GM19455 (cell line): ENCODE data around the gene CAMKK1.
"Not testable (repeated sequence)": the region's sequence is repeated elsewhere in the genome, so short reads cannot be mapped to it uniquely, and the experiment has no call there.

Experiments
- ATAC-seq: cut with Tn5 transposase; IDR thresholded peaks from one replicate; pipeline ENCODE4 v1.9.1; 2021; ENCODE audit not compliant: unreplicated experiment

Gene CAMKK1

DNA sequence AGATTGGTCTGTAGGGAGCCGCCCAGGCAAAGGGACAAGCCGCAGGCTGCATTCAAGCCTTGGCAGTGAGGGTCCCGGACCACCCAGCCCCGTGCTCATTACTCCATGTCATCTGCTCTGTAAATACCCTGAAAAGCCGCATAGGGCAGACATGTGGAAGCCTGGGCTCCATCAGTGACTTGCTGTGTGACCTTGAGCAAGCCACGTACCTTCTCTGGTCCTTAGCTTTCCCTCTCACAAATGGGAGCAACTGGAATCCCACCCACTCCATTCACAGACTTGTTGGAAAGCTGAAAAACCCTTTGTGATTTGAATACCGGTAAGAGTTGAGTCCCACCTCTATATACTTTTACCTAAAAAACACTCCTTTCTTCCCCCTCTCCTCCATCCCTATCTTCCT, 11.9 kb downstream of the CAMKK1 start:
- ATAC-seq = no peak

DNA sequence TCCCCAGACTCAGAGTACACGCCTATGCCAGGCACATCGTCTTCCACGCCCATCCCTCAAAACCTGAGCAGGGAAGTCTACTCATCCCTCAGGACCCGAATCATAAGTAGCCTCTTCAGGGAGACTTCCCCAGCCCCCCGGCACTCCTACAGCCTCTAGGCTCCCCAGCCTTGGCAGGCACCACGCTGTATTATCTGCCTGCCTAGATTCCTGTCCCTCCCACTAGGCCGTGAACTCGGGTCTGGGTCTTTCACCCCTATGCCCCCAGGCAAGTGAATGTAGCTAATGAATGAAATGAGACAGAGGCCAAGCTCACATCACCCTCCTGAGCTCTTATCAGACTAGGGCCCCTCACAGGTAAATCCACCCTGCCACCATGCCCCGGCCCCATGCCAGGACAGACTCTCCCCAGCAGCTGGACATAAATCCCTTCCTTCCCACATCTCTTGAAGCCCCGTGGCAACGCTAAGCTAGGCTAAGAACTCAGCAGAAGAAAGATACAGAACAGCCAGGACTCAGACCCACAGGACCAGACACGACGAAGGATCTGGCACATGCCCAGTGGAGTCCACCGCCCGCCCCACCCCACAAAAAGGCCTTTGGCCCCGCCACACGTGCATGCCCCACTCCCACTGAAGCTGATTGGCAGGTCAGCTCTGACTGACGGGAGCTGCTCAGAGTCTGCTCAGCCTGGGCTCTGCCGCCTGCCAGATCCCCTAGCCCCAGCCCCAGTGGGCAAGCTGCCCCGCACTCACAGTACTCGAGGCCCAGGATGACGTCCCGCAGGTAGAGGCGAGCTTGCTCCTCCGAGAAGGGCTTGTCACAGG, 13.0 kb downstream of the CAMKK1 start:
- no peak for ATAC-seq

DNA sequence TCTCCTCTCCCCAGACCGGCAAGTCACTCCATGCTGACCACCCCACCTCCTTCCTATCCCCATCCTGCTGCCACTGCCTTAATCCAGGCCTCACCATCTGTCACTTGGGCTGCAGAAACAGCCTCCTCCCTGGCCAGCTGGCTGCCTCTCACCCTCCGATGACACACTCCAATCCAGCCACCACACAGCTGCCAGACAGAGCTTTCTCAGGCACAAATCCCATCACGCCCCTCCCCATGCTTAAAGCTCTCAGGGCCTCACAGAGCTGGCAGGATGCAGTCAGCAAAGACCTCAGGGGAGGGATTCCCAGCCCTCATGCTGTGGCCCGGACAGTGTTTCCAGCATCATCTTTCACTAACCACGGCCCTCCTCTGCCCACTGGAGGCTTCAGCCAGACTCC, 13.7 kb downstream of the CAMKK1 start:
- ATAC-seq = no peak

DNA sequence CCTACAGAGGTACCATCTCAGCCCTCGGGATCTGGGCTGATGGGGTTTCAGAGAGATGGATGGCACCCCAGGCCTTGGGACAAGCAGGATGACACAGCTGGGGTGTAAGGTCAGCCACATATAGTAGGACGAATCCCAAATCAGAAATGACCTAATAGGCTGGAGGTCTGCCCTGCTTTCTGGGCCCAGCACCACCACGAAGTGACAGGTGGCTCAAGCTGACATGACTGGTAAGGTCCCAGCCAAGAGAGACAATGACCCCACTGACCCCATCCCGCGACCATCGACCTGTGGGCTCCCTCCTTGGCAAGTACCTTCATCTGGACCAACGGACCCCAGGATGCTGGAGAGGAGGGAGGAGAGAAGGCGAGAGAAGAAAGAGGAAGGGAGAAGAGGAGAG, 15.6 kb downstream of the CAMKK1 start:
- ATAC-seq = no peak

DNA sequence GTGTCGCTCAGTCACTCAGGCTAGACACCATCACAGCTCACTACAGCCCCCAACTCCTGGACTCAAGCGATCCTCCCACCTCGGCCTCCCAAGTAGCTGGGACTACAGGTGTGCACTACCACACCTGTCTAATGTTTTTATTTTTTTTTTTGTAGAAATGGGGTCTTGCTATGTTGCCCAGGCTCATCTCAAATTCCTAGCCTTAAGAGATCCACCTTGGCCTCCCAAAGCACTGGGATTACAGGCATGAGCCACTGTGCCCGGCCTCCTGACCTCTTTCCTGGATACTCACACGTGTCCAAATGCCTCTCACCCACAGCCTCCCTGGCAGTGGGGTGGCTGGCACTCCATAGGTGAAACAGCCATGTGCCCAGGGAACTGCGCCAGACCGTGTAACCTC, 17.5 kb downstream of the CAMKK1 start:
- ATAC-seq = no peak

DNA sequence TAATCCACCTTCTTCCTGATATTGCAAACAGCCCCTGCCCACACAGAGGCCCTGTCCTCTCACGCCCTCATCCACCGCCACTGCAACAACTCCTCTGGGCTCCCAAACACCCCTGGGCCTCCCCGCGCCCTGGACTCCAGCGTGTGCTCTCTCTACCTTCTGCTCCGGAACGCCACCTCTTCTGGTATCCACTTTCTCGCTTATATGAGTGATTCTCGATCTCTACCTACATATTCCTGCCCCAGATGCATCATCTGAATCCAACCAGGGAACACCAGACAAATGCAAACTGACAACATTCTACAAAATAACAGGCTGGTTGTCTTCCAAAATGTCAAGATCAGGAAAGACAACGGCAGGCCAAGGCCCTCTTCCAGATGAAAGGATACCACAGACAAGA, 19.0 kb downstream of the CAMKK1 start:
- ATAC-seq = no peak

DNA sequence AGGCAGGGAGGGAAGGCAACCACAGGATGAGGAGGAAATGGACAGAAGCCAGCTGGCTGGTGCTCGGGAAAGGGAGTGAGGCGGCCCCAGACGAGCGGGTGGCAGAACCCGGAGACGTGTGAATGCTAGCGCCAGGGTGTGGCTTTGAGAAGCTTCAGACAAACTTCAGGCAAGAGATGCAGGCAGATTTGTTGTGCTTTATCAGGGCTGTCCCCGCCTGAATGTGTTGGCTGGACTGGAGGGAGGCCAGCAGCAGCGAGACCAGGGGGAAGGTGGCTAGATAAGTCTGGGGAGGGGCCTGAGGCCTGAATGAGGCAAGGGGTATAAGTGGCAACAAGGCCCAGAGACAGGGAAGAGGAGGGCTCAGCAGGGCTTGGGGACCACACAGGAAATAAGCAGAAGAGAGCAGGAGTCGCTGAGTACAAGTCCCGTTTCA, 22.0 kb downstream of the CAMKK1 start:
- ATAC-seq = no peak

DNA sequence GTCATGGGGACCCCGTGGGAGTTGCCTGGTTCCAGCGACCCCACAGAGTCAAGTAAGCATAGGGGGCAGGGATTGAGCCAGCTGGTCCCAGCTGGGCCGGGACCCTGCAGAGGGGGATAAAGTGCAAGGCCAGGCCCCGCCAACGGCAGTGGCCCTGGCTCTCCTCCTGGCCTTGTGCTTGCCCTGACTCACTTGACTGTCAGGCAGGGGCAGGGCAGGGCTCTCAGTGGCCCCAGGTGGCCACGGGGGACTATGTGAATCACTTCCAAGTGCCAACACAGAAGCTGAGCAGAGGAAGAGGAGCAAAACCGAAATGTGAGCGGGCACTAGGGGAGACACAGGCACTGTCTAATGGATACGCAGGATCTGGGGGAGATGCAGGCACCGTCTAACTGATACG, 25.2 kb downstream of the CAMKK1 start:
- no peak for ATAC-seq

DNA sequence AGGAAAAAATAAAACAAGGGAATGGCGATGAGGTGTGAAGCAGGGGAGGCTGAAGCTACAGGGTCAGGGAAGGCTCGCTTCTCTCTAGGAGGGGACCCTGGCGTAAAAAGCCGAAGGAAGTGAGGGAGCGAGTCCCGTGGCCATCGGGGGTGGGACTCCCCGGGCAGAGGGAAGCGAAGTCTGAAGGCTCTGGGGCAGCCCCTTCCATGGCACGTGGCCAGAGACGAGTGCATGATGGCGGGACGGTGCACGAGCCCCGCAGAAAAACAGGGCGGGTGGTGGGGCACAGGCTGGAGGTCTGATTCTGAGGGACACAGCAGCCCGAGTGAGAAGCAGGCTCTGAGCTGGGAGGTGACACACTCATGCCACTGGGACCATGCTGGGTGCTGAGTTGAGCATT, 25.7 kb downstream of the CAMKK1 start:
- no peak for ATAC-seq

DNA sequence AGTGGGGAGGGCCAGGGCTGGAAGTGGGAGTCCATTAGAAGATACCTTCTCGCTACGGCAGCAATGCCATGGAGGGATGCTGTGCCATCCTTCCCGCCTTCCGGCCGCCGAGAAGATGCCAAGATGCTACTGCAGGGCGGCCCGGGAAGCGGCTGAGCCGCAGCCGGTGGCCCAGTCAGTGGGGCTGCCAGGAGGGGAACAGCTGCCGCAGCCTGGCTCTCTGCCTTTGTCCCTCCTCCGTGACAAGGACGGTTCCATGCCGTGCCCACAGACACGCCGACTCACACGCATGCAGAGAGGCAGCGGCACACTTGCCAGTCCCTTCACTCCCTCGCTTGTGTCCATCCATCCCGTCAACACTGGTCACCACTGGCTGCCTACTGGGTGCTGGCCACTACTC, 26.6 kb downstream of the CAMKK1 start:
- no peak for ATAC-seq

DNA sequence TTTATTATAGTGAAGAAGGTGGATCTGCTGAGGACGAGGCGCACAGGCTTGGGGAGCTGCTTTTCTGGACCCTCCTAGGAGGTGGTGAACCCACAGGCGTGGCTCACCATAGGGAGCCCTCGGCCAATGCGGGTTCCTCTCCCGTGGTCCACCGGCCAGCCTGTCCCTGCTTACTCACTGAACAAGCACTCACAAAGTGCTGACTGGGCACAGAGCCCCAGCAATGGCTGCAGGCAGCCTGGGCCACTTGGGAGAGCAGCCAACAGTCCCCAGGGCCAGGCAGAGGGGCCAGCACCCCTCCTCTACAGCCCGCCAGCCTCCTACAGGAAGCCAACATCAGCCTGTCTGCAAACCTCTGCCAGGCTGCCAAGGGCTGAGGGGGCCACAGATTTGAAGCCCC, 27.7 kb downstream of the CAMKK1 start:
- ATAC-seq = no peak

DNA sequence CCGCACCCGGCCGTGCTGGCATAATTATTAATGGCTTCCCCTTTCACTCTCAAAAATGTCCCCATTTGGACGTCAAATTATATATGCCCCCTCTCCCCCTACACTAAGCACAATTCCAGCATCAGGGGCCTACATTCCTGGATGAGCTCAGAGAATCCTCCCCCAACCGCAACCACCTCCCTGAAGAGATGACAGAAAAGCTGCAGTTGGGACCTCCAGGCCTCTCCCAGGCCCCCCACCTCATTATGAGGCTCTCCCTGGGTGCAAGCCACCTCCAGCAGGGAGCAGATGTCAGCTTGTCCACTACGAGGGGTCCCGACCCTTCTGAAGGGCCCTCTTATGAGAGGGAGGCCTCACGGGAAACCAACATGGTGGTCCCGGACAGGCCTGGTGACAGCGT, 28.3 kb downstream of the CAMKK1 start:
- no peak for ATAC-seq

DNA sequence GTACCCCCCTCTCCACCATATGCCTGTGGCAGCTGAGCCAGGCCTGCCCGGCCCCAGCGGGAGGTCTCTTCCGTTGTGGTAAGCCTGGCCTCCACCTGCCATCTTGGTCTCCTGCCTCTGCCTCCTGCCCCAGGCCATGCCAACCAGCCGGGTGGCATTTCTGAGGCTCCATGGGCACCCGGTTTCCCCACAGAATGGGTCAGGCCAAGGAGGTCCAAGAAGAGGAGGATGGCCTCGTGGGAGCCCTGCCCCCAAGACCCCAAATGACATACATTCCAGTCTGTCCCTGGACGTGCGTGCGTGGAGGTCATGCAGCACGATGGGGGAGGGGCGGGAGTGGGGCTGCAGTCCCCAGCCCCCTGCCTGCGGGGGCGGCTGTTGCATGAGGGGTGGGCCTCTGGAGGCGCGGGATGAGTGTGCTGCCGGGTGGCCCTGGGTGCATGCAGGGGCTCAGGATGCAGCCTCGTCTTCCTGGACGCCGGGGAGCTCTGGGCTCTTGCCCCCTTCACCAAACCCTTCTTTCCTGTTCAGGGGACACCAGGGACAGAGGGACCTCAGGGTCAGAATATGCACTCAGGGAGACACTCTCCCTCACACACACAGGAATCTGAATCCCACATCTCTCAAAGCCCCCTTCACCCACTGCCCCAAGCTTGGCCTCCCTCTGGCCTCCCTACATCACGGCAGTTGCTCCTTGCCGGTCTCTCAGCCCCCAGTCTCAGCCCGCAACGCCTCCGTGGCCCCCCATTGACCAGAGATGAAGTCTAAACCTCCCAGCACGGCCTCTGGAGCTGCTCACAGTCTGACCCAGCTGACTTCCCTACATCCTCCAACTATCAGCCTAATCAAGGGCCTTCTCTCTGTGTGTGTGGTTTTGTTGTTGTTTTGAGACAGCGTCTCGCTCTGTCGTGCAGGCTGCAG, 30.8 kb downstream of the CAMKK1 start:
- ATAC-seq = no peak

DNA sequence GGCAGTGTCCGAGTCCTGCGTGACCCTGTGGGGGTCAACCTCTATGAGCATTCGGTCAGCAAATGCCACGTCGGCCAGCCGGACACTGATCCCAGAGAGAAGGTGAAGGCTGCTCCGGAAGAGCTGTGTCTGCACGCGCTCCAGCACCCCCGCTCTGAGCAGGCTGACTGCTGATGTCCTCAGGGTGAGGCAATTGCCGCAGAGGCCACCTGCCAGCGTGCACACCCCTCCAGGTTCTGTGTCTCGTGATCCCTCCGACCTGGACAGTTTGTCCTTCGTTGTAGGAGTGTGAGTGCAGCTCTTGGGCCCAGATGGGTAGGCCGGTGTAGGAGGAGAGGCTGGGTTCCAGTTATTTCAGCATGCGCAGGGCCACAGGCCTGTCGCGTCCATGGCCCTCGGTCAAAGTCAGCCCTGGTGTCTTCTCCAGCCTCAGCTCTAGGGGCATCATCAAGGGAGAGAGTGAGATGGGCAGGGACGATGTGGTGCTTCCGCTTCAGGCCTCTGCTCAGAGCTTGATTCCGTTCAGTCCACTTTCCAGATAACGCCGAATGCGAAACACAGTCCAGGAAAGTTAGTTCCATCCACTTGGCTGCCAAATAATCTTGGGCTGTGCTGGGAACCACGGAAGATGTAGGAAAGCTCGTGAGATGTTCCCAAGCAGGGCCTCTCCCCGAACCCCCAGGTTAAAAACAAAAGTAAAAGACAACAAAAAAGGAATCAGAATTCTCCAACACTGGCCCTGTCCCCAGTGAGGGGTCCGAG, 31.7 kb downstream of the CAMKK1 start:
- no peak for ATAC-seq

DNA sequence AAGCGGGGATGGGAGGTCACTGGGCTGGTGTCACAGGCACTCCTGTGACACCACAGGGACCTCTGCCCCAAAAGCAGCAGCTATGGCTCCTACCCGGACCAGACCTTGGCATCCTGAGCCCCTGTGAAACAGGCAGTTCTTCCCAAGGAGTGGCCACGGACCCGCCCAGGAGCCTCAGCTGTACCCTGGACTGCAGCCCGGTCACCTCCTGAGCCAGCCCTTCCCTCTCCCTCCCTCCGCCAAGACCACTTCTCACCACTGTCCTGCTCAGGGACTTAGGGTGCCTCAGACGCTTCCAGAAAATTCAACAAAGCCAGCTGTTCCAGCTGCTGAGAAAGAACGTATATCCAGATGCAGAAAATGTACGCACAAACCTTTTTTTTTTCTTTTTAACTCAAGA, 32.9 kb downstream of the CAMKK1 start:
- no peak for ATAC-seq

DNA sequence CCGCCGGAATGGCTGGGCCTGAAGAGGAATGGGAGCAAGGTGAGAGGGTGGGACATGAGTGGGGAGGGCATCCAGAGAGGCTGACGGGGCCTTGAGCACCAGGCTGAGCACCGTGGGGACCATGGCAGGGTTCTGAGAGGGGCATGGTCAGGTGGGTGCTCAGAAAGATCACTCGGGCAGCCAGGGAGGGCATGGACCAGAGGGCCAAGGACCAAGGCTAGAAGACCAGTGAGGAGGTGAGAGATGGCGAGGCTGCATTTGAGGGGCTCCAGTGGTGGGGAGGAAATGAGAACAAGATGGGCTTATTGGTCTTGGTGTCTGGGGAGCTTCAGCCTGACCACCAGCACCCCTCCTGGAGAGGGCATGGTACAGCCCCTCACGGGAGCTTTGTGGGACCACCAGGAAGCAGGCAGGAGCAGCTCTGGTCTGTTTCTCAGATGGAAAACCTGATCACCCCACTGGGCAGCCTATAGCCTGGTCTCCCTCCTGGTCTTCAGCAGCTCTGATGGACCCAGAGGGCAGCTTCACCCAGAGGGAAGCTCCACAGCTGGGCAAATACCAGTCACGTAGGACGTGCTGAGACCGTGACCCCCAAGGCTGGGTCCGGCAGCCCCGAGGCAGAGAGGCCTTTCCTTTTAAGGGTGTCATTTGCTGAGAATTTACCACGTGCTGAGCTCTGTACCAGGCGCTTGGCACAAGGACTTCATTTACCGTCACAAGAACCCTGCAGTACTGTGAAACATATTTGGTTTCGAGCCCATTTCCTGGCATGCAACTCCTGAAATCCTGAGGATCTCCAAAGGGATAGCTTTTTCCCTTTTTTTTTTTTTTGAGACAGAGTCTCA, 35.4 kb downstream of the CAMKK1 start:
- ATAC-seq = no peak

DNA sequence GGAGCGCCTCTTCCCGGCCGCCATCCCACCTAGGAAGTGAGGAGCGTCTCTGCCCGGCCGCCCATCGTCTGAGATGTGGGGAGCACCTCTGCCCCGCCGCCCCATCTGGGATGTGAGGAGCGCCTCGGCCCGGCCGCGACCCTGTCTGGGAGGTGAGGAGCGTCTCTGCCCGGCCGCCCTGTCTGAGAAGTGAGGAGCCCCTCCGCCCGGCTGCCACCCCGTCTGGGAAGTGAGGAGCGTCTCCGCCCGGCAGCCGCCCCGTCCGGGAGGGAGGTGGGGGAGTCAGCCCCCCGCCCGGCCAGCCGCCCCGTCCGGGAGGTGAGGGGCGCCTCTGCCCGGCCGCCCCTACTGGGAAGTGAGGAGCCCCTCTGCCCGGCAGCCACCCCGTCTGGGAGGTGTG, 38.6 kb downstream of the CAMKK1 start:
- ATAC-seq = not testable (repeated sequence)

DNA sequence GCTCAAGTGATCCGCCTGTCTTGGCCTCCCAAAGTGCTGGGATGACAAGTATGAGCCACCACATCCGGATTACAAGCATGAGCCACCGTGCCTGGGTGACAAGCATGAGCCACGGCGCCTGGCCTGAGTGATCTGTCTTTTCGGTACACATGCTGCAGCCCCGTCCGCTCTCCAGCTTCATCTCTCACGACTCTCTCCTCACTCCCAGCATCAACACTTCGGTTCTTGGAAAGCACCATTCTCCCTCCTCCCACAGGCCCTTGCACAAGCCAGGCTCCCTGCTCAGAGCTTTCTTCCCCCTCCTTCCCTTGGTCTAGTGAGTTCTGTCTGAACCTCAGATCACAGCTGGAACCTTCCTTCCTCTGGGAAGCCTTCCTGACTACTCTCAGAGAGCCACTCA, 40.3 kb downstream of the CAMKK1 start:
- no peak for ATAC-seq

DNA sequence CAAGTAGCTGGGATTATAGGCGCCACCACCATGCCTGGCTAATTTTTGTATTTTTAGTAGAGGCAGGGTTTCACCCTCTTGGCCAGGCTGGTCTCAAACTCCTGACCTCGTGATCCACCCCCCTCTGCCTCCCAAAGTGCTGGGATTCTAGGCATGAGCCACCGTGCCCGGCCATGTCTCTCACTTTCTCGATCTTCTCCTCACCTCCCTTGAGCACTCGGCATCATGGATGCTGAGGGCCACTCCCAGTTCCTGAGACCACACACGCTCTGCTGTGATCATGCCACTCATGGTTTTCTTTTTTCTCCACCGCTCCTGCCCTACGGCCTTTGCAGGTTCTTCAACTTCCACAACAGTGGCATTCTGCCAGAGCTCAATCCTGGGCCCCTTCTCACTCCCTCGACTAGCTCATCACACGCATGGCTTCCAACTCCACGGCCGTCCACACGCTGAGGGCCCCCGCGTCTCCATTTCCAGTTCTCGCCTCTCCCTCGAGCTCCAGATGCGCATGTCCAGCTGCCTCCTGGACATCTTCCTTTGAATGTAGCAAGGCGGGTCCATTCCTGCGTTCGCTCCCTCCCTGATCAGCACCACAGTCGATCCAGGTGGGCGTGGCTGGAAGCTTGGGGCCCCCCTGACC, 41.3 kb downstream of the CAMKK1 start:
- no peak for ATAC-seq

DNA sequence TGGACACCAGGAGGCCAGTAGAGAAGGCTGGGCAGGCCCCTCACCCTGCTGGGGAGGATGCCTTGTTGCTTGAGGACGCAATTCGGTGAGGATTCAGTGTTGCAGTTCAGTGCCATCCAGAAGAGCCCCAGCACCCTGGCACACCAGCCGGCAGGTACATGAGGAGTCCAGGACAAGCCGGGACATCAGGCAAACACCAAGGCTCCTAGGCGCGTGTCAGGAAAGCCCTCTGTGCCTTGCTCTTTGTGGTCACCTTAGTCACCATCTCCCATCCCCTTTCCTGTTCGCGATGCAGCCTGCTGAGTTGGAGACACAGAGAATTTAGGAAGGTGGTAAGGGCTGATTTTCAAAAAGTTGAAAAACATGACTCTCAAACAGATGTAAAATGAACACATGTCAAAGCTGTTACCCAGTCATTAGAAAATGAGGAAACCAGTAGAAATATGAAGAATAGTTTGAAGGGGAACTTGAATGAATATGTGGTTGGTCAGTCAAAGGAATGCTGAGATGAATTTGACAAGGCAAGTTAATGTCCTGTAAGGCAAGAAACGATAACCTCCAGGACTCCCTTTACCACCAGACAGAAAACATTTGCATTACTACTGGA, 44.5 kb downstream of the CAMKK1 start:
- ATAC-seq = no peak
